Measurements from ENCODE around the gene LRPAP1.
"Not testable (repeated sequence)": the region's sequence is repeated elsewhere in the genome, so short reads cannot be mapped to it uniquely, and the experiment has no call there.

The LRPAP1 gene, protein sequence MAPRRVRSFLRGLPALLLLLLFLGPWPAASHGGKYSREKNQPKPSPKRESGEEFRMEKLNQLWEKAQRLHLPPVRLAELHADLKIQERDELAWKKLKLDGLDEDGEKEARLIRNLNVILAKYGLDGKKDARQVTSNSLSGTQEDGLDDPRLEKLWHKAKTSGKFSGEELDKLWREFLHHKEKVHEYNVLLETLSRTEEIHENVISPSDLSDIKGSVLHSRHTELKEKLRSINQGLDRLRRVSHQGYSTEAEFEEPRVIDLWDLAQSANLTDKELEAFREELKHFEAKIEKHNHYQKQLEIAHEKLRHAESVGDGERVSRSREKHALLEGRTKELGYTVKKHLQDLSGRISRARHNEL

DNA sequence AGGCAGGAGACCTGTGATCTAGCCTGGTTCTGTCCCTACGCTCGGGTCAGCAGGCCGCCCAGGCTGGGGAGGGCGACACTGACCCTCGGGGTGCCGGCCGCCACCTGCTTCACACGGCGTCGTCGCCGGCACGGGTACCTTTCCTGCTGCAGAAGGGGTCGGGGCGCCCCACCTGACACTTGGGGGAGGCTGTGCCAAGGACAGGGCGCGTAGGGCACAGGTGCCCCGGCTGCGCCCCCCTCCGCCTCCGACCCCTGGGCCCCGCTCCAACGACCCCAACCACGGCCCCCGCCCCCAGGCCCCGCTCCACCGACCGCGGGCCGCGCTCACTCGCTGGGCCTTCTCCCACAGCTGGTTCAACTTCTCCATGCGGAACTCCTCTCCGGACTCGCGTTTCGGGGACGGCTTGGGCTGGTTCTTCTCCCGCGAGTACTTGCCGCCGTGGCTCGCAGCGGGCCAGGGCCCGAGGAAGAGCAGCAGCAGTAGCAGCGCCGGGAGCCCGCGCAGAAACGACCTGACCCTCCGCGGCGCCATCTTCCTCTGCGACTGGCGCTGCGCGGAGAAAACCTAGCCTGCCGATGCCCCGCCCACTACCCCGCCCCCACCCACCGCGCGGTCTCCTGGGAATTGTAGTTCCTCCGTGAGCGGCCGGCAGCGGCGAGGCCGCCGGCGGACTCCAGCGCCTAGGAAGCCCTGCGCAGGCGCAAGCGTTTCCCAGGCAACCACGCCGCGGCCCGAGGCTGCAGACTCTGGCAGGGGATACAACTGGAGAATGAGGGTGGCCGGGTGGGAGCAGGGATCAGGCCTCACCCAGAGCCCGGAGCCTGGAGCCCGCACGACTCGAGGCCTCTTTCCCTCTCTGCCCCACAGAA lies at the start of gene LRPAP1:
TSS of gene LRPAP1 (minus strand) at position 544 of the 872 bp plus-strand sequence. CDS start at position 534, 10 bp downstream.
- DNase-seq: peak; percentile 82

DNA sequence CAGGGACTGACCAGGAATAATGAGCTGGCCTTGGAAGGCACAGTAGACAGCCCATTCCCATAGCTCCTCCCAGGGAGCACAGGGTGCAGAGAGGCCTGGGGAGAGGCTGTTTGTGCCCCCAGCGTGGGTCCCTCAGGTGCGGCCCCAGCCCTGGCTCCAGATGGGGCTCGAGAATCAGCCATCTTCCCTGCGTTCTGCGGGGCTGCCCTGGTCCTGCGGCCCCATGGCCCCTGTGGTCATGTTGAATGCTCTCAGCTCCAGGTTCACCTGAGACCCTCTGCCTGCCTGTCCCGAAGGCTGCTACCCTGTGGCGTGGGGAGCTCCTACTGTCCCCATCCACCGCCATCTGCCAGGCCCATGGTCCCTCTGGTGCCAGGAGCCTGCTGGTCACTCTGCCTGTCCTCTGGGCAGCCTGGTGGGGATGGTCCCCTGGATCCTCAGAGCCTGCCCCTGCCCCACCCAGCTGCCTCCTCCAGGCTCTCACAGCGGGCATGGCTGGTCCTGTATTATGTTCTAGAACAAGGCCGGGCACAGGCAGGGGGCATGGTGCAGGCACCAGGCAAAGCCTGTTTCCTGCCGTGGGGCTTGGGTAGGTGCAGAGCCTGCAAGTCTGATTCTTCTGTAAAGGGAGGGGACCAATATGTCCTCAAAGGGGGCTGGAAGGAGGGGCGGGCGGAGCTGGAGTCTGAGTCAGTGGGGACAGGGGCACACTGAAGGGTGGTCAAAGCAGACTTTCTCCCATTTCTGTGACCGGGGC lies 49.3 kb upstream of the LRPAP1 start:
- DNase-seq: not testable (repeated sequence)

GRCh38 chr4:3580859-3581258 lies 48.6 kb upstream of the LRPAP1 start:
- not testable (repeated sequence) for DNase-seq

DNA sequence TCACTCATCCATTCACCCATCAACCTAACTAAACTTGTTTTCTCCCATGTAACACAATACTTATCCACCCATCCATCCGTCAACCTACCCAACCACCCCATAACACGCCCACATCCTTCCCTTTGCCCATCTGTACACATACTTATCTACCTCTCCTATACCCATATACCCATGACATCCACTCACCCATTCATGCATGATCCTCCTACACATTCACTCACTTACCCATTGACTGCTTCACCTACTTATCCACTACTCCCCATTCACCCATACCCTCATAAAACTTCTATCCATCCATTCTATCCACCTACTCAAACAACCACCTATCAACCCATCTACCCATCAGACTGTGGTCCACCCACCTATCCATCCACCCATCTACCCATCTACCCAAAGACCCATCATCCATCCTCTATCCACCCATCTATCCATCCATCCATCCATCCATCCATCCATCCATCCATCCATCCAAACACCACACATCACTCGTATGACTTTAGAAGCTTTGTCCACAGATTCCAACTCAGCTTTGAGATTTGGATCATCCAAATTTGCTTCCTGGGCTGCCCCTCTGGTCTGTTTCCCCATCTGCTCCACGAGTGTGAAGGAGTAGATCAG lies 46.4 kb upstream of the LRPAP1 start:
- DNase-seq: not testable (repeated sequence)

- DNase-seq: not testable (repeated sequence)
These were observed 45.8 kb upstream of the LRPAP1 start for GRCh38 chr4:3578052-3578451.

DNA sequence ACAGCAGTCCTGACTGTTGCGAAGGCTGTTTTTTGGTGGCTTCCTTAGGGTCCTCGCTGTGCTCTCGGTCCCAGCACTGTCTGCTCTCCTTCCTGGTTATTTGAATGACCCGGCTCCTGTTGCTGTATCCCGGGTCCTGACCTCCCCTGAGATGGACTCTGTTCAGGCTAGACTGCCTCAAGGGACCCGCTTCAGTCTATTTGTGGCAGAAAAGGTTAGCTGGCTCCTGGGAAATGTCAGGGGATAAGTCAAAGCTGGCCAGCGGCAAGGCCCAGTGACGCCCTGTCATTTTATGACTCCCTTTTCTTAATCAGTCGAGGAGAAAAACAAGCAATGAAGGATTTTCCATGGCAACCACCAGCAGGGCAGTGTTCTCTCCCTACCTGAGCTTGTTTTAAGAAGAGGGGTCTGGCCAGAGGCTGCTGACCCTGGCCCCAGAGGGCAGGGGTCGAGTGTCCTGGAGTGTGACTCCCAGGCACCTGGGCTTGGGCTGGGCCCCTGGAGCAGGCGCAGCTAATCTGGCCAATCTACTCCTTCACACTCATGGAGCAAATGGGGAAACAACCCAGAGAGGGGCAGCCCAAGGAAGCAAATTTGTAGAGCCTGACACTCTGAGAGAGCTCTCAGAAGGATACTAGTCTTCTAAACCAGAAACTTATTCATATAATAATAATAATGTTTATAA lies 45.1 kb upstream of the LRPAP1 start:
- not testable (repeated sequence) for DNase-seq

- DNase-seq: not testable (repeated sequence)
These were observed 44.4 kb upstream of the LRPAP1 start for GRCh38 chr4:3576533-3577207.

- not testable (repeated sequence) for DNase-seq
These were observed 43.5 kb upstream of the LRPAP1 start for GRCh38 chr4:3575426-3576369.

- not testable (repeated sequence) for DNase-seq
These were observed 42.6 kb upstream of the LRPAP1 start for GRCh38 chr4:3574865-3575264.

GRCh38 chr4:3574346-3574745 lies 42.1 kb upstream of the LRPAP1 start:
- DNase-seq: not testable (repeated sequence)

- DNase-seq: no peak
These were observed 40.9 kb upstream of the LRPAP1 start for GRCh38 chr4:3573131-3573530.

DNA sequence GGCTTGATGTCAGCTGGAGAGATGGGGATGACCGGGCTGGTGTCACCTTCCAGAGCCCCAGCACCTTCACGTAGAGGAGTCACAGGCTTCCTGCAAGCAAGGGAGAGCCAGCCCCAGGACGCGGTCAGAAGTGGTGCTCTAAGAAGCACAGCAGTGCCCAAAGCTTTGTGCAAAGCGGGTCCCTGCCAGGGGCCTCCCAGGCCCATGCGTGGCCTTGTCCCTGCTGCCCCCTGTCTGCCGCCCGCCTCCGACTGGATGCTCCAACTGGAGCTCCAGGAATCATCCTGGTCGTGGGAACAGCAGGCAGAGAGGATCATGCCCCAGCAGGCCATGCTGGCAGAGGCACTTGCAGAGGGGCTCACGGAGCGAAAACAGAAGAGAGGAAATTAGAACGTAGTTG lies 40.1 kb upstream of the LRPAP1 start:
- DNase-seq: no peak

- no peak for DNase-seq
These were observed 39.7 kb upstream of the LRPAP1 start for GRCh38 chr4:3571921-3572320.

DNA sequence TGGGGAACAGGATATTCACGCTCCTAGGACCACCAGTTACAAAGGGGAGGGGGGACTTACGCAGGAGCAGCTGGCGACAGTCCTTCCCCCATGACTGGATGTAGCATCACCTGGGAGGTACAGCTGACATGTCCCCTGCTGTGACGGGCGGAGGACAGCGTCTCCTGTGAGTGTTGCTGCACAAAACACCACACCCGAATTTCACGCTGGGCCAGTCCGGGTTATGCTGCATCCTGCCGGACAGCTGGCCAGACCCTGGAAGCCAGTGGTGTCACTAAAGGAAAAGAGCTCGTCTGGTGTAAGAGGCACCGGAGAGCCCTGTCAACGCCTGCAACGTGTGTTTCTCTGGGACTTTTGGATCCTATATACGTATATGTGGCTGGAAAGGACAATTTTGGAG lies 38.7 kb upstream of the LRPAP1 start:
- DNase-seq: not testable (repeated sequence)

- not testable (repeated sequence) for DNase-seq
These were observed 37.4 kb upstream of the LRPAP1 start for GRCh38 chr4:3569611-3570010.

GRCh38 chr4:3566701-3567100 lies 34.5 kb upstream of the LRPAP1 start:
- DNase-seq: not testable (repeated sequence)

GRCh38 chr4:3566301-3566700 lies 34.1 kb upstream of the LRPAP1 start:
- DNase-seq: not testable (repeated sequence)

- not testable (repeated sequence) for DNase-seq
These were observed 32.7 kb upstream of the LRPAP1 start for GRCh38 chr4:3564948-3565347.

GRCh38 chr4:3563403-3563802 lies 31.2 kb upstream of the LRPAP1 start:
- DNase-seq: no peak

DNA sequence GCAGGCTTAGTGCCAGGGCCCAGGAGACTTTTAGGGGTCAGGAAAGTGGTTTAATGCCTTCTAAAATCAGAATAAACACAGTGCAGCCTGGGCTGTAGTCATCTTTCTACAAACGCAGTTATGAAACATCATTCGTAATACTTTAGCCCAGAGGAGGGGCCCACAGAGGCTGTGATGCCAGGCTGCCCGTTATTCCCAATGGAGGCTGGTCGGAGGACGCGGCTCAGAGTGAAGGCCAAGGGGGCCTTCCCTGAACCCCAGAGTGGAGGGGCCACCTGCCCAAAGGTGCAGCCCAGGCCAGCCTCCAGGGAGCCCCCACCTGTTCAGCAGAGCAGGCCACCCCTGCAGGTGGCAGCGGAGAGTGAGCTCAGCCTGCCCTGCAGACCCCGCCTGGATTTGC lies 29.9 kb upstream of the LRPAP1 start:
- DNase-seq: not testable (repeated sequence)

Measured in NCI-H2029 (cell line).